ENCODE measurements around the gene FLNA. TPM values are rescaled to one million over a fixed set of nuclear protein-coding genes. Genes with fewer than 3 reads are reported as not detected.

The FLNA gene
- total and polyA plus RNA-seq, 10 of the 15 experiments (the other 5 are each of a cell fraction or from before 2014, with no cell fraction given) = 5.1 to 643 (median 171) TPM

DNA sequence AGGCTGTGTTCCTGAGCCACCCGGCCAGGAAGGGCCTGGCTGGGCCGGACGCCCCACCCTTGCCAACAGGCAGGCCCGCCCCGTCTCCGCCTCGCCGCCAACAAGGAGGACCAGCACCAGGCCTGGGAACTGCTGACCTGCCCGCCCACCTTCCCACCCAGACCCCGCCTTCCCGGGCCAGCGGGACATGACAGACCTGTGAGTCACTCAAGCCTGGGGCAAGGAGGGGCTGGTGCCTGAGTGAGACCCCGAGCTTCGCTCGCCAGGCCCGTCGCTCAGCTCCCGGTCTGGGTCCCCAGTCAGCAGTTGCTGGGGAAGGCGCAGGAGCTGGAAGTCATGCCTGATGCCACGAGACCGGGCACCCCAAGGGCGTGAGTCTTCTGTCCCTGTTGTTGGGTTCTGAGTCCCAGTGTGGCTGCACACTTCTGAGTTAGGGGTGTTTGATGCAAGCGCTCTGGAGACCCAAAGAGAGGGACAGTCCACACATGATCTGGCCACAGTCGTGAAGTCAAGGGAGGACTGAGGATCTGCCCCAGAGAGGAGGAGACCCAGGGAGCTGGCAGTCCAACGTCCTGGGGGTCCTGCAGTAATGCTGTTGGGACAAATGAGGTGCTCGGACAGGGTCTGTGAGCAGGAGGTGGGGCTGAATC is 34.9 kb upstream of the FLNA start, which contains the start of gene DNASE1L1 (continued):
- TF ChIP-seq RCOR1 (conservative IDR thresholded peaks at IDR 0.05; ENCODE audit: low read depth, low read length) = no peak
- TF ChIP-seq SIX5 (IDR thresholded peaks at IDR 0.05; ENCODE audit: low read depth, low read length, severe bottlenecking) = no peak
- no peak for TF ChIP-seq POLR2AphosphoS2 (IDR thresholded peaks at IDR 0.05; ENCODE audit: low read depth, low read length)
- TF ChIP-seq, protein P1, sequence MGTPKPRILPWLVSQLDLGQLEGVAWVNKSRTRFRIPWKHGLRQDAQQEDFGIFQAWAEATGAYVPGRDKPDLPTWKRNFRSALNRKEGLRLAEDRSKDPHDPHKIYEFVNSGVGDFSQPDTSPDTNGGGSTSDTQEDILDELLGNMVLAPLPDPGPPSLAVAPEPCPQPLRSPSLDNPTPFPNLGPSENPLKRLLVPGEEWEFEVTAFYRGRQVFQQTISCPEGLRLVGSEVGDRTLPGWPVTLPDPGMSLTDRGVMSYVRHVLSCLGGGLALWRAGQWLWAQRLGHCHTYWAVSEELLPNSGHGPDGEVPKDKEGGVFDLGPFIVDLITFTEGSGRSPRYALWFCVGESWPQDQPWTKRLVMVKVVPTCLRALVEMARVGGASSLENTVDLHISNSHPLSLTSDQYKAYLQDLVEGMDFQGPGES (IDR thresholded peaks at IDR 0.05) = no peak
- TF ChIP-seq DPF2 (IDR thresholded peaks at IDR 0.05) = no peak
- TF ChIP-seq SUZ12 (IDR thresholded peaks at IDR 0.05; ENCODE audit: unreplicated experiment) = no peak
- no peak for TF ChIP-seq SIN3A (IDR thresholded peaks at IDR 0.05; ENCODE audit: low read depth, low read length)
- no peak for TF ChIP-seq SP1 (IDR thresholded peaks at IDR 0.05; ENCODE audit: low read depth, low read length)
- TF ChIP-seq, protein P2, sequence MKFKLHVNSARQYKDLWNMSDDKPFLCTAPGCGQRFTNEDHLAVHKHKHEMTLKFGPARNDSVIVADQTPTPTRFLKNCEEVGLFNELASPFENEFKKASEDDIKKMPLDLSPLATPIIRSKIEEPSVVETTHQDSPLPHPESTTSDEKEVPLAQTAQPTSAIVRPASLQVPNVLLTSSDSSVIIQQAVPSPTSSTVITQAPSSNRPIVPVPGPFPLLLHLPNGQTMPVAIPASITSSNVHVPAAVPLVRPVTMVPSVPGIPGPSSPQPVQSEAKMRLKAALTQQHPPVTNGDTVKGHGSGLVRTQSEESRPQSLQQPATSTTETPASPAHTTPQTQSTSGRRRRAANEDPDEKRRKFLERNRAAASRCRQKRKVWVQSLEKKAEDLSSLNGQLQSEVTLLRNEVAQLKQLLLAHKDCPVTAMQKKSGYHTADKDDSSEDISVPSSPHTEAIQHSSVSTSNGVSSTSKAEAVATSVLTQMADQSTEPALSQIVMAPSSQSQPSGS (IDR thresholded peaks at IDR 0.05; ENCODE audit: low read length) = no peak

DNA sequence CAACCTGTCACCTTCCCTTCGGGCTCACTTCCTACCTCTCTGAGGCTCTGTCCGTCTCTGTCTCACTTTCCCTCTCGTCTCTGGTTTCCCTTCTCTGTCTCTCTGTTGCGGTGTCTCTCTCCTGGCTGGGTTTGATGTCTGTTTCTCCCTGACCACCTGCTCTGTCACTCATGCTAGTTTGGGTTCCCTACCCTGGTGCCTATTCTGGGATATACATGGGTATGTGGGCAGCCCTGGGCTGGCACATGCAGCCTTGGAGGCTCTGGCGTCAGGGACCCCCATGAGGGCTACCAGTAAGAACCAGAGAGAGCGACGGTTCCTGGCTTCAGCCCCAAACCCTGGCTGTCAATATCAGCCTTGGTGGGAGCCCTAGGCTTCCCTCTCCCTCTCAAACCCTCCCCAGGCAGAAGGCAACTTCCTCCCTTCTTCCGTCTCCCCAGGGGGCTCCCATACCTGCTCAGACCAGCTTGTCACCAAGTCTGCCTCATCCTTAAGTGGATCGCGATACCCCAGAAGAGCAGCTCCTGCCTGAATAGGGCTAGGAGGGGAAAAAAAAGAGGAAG is 34.3 kb upstream of the FLNA start:
- no peaks in the 10 kb centered on the region for H3K4me1 ChIP-seq (ENCODE audit: control insufficient read depth, insufficient read depth, low read length)
- in situ Hi-C loops (cut with MboI) = no loop called here
- no peaks in the 10 kb centered on the region; the same call in 2 of the 3 replicates for H3K9me3 ChIP-seq (replicated peaks; ENCODE audit: control insufficient read depth, insufficient read depth, low read length)
- H3K27me3 ChIP-seq (replicated peaks in 1 of 2; ENCODE audit: control insufficient read depth in 2 of 2, insufficient read depth in 2 of 2, low read length in 1 of 2) = no peaks in the 10 kb centered on the region
- no peak overlapping the region for H2AFZ ChIP-seq (ENCODE audit: control insufficient read depth, low read depth, low read length)
- ChIA-PET POLR2A (interaction anchor here (0.6 kb wide), 1 partner anchor 10 kb away, joined by 3 read pairs; the partner anchor contains the start of gene RPL10), CTCF (no interaction called here), SMC1A (ENCODE audit: uncharacterized antibody, unreplicated experiment) (no interaction called here), RAD21 (ENCODE audit: unreplicated experiment) (no interaction called here)
- H3K79me2 ChIP-seq (ENCODE audit: control insufficient read depth, insufficient read depth, low read length) = peaks cover 7% of the 10 kb centered on the region
- intact Hi-C loops (cut with micrococcal nuclease; ENCODE audit: unreplicated experiment) = no loop called here
- no peaks in the 10 kb centered on the region for H4K20me1 ChIP-seq (ENCODE audit: control insufficient read depth, insufficient read depth)
- H3K4me2 ChIP-seq (ENCODE audit: control insufficient read depth, insufficient read depth) = no peak overlapping the region
- 21% methylated on average over 10 of the region's 10 CpGs for WGBS (ENCODE audit: insufficient coverage, insufficient replicate concordance, low lambda C conversion rate, missing lambda C conversion rate)
- no peak overlapping the region for H3K27ac ChIP-seq (ENCODE audit: control insufficient read depth, insufficient read depth)
- H3K4me3 ChIP-seq = no peak overlapping the region
- ATAC-seq (no peak), FAIRE-seq (no peak), DNase-seq (ENCODE audit: low read depth, low spot score) (no peak)
- BruUV-seq (replicated peaks) = no TSS peak
- no peak overlapping the region for H3K9ac ChIP-seq (ENCODE audit: control insufficient read depth, insufficient read depth, low read length)
- H3K36me3 ChIP-seq (ENCODE audit: control insufficient read depth in 2 of 2, insufficient read depth in 2 of 2, low read length in 1 of 2) = no peaks in the 10 kb centered on the region
- TF ChIP-seq NFXL1 (IDR thresholded peaks at IDR 0.05; ENCODE audit: borderline replicate concordance) (no peak), KLF5 (IDR thresholded peaks at IDR 0.05; ENCODE audit: partially characterized antibody) (no peak), HCFC1 (IDR thresholded peaks at IDR 0.05; ENCODE audit: low read length) (no peak)
- TF ChIP-seq, protein P3, sequence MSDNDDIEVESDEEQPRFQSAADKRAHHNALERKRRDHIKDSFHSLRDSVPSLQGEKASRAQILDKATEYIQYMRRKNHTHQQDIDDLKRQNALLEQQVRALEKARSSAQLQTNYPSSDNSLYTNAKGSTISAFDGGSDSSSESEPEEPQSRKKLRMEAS (IDR thresholded peaks at IDR 0.05; ENCODE audit: low read depth, low read length) = no peak
- TF ChIP-seq, protein P4, sequence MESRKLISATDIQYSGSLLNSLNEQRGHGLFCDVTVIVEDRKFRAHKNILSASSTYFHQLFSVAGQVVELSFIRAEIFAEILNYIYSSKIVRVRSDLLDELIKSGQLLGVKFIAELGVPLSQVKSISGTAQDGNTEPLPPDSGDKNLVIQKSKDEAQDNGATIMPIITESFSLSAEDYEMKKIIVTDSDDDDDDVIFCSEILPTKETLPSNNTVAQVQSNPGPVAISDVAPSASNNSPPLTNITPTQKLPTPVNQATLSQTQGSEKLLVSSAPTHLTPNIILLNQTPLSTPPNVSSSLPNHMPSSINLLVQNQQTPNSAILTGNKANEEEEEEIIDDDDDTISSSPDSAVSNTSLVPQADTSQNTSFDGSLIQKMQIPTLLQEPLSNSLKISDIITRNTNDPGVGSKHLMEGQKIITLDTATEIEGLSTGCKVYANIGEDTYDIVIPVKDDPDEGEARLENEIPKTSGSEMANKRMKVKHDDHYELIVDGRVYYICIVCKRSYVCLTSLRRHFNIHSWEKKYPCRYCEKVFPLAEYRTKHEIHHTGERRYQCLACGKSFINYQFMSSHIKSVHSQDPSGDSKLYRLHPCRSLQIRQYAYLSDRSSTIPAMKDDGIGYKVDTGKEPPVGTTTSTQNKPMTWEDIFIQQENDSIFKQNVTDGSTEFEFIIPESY (IDR thresholded peaks at IDR 0.05) = no peak
- TF ChIP-seq, protein P5, sequence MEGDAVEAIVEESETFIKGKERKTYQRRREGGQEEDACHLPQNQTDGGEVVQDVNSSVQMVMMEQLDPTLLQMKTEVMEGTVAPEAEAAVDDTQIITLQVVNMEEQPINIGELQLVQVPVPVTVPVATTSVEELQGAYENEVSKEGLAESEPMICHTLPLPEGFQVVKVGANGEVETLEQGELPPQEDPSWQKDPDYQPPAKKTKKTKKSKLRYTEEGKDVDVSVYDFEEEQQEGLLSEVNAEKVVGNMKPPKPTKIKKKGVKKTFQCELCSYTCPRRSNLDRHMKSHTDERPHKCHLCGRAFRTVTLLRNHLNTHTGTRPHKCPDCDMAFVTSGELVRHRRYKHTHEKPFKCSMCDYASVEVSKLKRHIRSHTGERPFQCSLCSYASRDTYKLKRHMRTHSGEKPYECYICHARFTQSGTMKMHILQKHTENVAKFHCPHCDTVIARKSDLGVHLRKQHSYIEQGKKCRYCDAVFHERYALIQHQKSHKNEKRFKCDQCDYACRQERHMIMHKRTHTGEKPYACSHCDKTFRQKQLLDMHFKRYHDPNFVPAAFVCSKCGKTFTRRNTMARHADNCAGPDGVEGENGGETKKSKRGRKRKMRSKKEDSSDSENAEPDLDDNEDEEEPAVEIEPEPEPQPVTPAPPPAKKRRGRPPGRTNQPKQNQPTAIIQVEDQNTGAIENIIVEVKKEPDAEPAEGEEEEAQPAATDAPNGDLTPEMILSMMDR (IDR thresholded peaks at IDR 0.05 in 2 of 3, conservative IDR thresholded peaks at IDR 0.05 in 1 of 3; ENCODE audit: control insufficient read depth in 2 of 3, extremely low read depth in 1 of 3, insufficient read depth in 1 of 3, low read depth in 3 of 3, low read length in 3 of 3) = no peak

All from GM12878 (cell line).